ENCODE data around the gene CACTIN. TPM values are rescaled to one million over a fixed set of nuclear protein-coding genes. Genes with fewer than 3 reads are reported as not detected.
"Not testable (repeated sequence)": the region's sequence is repeated elsewhere in the genome, so short reads cannot be mapped to it uniquely, and the experiment has no call there.

CACTIN gene
- total RNA-seq, 3 donors from 2014 or later (not counting 1 experiment from before 2014, with no cell fraction given) = 33.6 to 42.2 (median 40.8) TPM

DNA sequence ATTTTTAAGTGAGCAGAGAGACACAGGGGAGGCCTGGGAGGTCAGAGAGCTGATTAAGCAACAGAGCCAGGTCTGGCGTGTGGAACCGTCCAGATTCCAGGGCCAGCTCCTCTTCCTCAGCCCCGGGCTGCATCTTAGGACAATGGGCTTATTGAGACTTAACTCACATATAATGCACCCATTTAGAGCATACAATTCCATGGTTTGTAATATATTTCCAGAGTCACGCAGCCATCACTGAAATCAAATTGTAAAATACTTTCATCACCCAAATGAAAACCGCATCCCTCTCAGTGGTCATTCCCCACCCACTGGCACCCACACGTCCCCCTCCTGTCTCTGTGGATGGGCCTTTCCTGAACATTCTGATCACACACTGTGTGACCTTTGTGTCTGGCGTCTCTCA lies 56.0 kb downstream of the CACTIN start:
- Histone ChIP-seq H3K36me3 (ENCODE audit: control insufficient read depth, insufficient read depth, low read length) (no peaks in the 10 kb centered on the region), H3K27ac (ENCODE audit: low read length) (no peak overlapping the region), H3K4me3 (ENCODE audit: low read length) (no peak overlapping the region), H3K27me3 (ENCODE audit: control insufficient read depth, insufficient read depth, low read length) (no peaks in the 10 kb centered on the region), H3K9me3 (ENCODE audit: control insufficient read depth, insufficient read depth, low read length) (no peaks in the 10 kb centered on the region), H3K4me1 (ENCODE audit: control insufficient read depth, insufficient read depth, low read length) (peaks cover 23% of the 10 kb centered on the region)
- Mint-ChIP-seq H3K4me1 (peaks cover 7 to 25% of the 10 kb centered on the region in 2 donors), H3K9me3 (no peaks in the 10 kb centered on the region), H3K27ac (no peak overlapping the region), H3K36me3 (no peaks in the 10 kb centered on the region), H3K27me3 (ENCODE audit: low read depth in 2 of 2) (no peaks in the 10 kb centered on the region), H3K4me3 (peak overlapping the region; percentile 2)
- no peak for ATAC-seq
- WGBS (ENCODE audit: insufficient coverage) = 91% methylated on average over 7 of the region's 7 CpGs
- intact Hi-C loops (cut with micrococcal nuclease) = no loop called here
- TF ChIP-seq, protein P1, sequence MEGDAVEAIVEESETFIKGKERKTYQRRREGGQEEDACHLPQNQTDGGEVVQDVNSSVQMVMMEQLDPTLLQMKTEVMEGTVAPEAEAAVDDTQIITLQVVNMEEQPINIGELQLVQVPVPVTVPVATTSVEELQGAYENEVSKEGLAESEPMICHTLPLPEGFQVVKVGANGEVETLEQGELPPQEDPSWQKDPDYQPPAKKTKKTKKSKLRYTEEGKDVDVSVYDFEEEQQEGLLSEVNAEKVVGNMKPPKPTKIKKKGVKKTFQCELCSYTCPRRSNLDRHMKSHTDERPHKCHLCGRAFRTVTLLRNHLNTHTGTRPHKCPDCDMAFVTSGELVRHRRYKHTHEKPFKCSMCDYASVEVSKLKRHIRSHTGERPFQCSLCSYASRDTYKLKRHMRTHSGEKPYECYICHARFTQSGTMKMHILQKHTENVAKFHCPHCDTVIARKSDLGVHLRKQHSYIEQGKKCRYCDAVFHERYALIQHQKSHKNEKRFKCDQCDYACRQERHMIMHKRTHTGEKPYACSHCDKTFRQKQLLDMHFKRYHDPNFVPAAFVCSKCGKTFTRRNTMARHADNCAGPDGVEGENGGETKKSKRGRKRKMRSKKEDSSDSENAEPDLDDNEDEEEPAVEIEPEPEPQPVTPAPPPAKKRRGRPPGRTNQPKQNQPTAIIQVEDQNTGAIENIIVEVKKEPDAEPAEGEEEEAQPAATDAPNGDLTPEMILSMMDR (IDR thresholded peaks at IDR 0.05) = no peak
- DNase-seq = no peak

DNA sequence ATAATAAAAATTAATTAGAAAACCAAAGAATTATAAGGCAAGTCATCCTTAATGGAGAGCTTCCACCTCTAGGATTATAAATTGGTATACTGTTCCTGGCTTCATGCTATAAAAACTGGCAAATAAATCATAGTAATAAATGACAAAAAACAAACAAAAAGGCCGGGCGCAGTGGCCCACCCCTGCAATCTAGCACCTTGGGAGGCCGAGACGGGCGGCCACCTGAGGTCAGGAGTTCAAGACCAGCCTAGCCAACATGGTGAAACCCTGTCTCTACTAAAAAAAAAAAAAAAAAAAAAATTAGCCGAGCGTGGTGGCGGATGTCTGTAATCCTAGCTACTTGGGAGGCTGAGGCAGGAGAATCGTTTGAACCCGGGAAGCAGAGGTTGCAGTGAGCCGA lies 56.5 kb downstream of the CACTIN start:
- intact Hi-C loops (cut with micrococcal nuclease); H3K36me3 Mint-ChIP-seq; H3K4me3 Mint-ChIP-seq; H3K9me3 ChIP-seq (ENCODE audit: control insufficient read depth, insufficient read depth, low read length); H3K27ac Mint-ChIP-seq; H3K27me3 ChIP-seq (ENCODE audit: control insufficient read depth, insufficient read depth, low read length); H3K27ac ChIP-seq (ENCODE audit: low read length); H3K9me3 Mint-ChIP-seq; H3K27me3 Mint-ChIP-seq (ENCODE audit: low read depth in 2 of 2); H3K4me3 ChIP-seq (ENCODE audit: low read length); DNase-seq; H3K36me3 ChIP-seq (ENCODE audit: control insufficient read depth, insufficient read depth, low read length); ATAC-seq: not testable (repeated sequence)
- 98% methylated on average over 10 of the region's 11 CpGs for WGBS (ENCODE audit: insufficient coverage)
- peaks cover 23% of the 10 kb centered on the region for H3K4me1 ChIP-seq (ENCODE audit: control insufficient read depth, insufficient read depth, low read length)
- H3K4me1 Mint-ChIP-seq = peaks cover 7 to 22% of the 10 kb centered on the region in 2 donors

DNA sequence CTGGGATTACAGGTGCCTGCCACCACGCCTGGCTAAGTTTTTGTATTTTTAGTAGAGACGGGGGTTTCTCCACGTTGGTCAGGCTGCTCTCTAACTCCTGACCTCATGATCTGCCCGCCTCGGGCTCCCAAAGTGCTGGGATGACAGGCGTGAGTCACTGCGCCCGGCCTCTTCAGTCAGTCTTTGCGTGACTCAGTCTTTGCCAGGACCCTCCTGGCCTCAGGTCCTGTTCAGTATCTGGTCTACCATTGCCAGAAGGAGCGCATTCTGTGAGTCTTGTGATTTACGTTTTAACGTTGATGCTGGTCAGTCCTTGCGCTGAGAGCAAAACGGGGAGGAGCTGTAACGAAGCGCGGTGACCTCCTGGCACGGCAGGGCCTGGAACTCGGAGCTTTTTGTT lies 61.5 kb downstream of the CACTIN start:
- H3K4me3 ChIP-seq (ENCODE audit: low read length) = no peak overlapping the region
- no peaks in the 10 kb centered on the region for H3K4me1 ChIP-seq (ENCODE audit: control insufficient read depth, insufficient read depth, low read length)
- TF ChIP-seq, protein P1 (IDR thresholded peaks at IDR 0.05) = no peak
- intact Hi-C loops (cut with micrococcal nuclease) = no loop called here
- 94% methylated on average over 19 of the region's 19 CpGs for WGBS (ENCODE audit: insufficient coverage)
- DNase-seq (no peak), ATAC-seq (no peak)
- Mint-ChIP-seq H3K27me3 (ENCODE audit: low read depth in 2 of 2) (no peaks in the 10 kb centered on the region), H3K4me3 (no peak overlapping the region), H3K27ac (no peak overlapping the region), H3K4me1 (no peaks in the 10 kb centered on the region), H3K36me3 (no peaks in the 10 kb centered on the region), H3K9me3 (no peaks in the 10 kb centered on the region)
- H3K9me3 ChIP-seq (ENCODE audit: control insufficient read depth, insufficient read depth, low read length) = no peaks in the 10 kb centered on the region
- no peak overlapping the region for H3K27ac ChIP-seq (ENCODE audit: low read length)
- no peaks in the 10 kb centered on the region for H3K27me3 ChIP-seq (ENCODE audit: control insufficient read depth, insufficient read depth, low read length)
- H3K36me3 ChIP-seq (ENCODE audit: control insufficient read depth, insufficient read depth, low read length) = no peaks in the 10 kb centered on the region

DNA sequence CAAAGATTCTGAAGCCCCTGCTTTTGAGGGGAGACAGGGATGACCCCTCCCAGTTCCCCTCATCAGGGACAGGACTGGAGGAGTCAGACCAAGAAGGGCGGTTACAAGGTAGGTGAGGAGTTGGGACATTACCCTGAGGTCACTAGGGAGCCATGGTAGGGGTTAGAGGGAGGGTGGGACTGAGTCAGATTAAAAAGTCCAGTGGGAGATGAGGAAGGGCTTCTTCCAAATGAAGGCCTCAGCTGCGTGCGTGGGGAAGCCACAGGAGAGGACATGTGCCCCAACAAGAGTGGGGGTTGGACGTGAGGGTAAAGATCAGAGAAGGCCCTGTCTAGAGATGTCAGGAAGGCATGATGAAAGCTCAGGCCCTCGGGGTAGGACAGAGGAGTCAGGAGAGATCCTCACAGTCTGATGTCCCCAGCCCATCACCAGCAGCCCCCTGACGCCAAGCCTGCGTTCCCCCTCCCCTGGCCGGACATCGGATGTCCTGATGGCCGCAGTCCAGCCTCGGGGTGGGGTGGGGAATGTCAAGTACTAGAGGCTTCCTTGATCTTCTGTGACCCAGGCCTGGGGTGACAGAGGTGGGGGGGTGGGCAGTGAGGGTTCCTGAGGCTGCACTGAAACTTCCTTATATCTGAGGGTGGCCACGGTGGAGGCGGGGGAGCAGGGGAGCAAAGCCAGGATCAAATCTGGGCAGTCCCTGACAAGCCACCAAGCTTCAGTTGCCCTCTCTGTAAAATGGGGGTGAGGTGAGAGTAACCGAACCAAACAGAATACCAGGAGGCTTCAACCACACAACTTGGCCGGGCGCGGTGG lies 62.7 kb downstream of the CACTIN start:
- Histone ChIP-seq H3K27ac (ENCODE audit: low read length) (no peak overlapping the region), H3K36me3 (ENCODE audit: control insufficient read depth, insufficient read depth, low read length) (no peaks in the 10 kb centered on the region), H3K4me3 (ENCODE audit: low read length) (no peak overlapping the region), H3K9me3 (ENCODE audit: control insufficient read depth, insufficient read depth, low read length) (no peaks in the 10 kb centered on the region), H3K4me1 (ENCODE audit: control insufficient read depth, insufficient read depth, low read length) (no peaks in the 10 kb centered on the region), H3K27me3 (ENCODE audit: control insufficient read depth, insufficient read depth, low read length) (no peaks in the 10 kb centered on the region)
- H3K27me3 Mint-ChIP-seq (ENCODE audit: low read depth in 2 of 2) = no peaks in the 10 kb centered on the region
- DNase-seq (no peak), ATAC-seq (no peak)
- no peaks in the 10 kb centered on the region for H3K36me3 Mint-ChIP-seq
- 86% methylated on average over 16 of the region's 17 CpGs for WGBS (ENCODE audit: insufficient coverage)
- no peaks in the 10 kb centered on the region for H3K9me3 Mint-ChIP-seq
- no peak overlapping the region for H3K4me3 Mint-ChIP-seq
- intact Hi-C loops (cut with micrococcal nuclease) = no loop called here
- TF ChIP-seq, protein P1 (IDR thresholded peaks at IDR 0.05) = no peak
- no peaks in the 10 kb centered on the region for H3K4me1 Mint-ChIP-seq
- H3K27ac Mint-ChIP-seq = no peak overlapping the region

Other genes with a start within 250 kb of the CACTIN start
- under 1 TPM in 2 of 3 donors, not detected in 1; 0.33 to 0.42 TPM for gene SMIM24, start 146.3 kb downstream of the CACTIN start, total RNA-seq
- not detected for gene SMIM44, start 143.3 kb downstream of the CACTIN start, total RNA-seq
- 1 to 10 TPM; 4.5 to 5.9 (median 4.6) TPM for gene DOHH, start 126.1 kb downstream of the CACTIN start, total RNA-seq
- 10 to 100 TPM; 89.1 to 98.3 (median 91.4) TPM for gene FZR1, start 120.5 kb downstream of the CACTIN start, total RNA-seq
- 10 to 100 TPM in 1 of 3 donors, 1 to 10 TPM in 2; 5.9 to 11.6 (median 6.4) TPM for gene TEKTIP1, start 87.6 kb downstream of the CACTIN start, total RNA-seq
- 10 to 100 TPM; 29.8 to 34.5 (median 33.6) TPM for gene MFSD12, start 69.2 kb downstream of the CACTIN start, total RNA-seq
- gene HMG20B, start 53.8 kb downstream of the CACTIN start, total RNA-seq = 10 to 100 TPM; 45.8 to 57.5 (median 52.1) TPM
- under 1 TPM; 0.28 to 0.66 (median 0.56) TPM for gene GIPC3, start 41.3 kb downstream of the CACTIN start, total RNA-seq
- gene TBXA2R, start 19.9 kb downstream of the CACTIN start, total RNA-seq = 1 to 10 TPM; 1.4 to 2.1 (median 2.1) TPM
- 10 to 100 TPM; 35.0 to 49.2 (median 36.8) TPM for gene PIP5K1C, start 73.7 kb upstream of the CACTIN start, total RNA-seq
- gene TJP3, start 81.6 kb upstream of the CACTIN start, total RNA-seq = 1 to 10 TPM; 1.1 to 2.9 (median 1.3) TPM
- 10 to 100 TPM; 39.9 to 53.6 (median 43.8) TPM for gene APBA3, start 134.9 kb upstream of the CACTIN start, total RNA-seq
- 10 to 100 TPM; 54.1 to 60.5 (median 55.5) TPM for gene MRPL54, start 135.9 kb upstream of the CACTIN start, total RNA-seq
- not detected for gene RAX2, start 145.4 kb upstream of the CACTIN start, total RNA-seq
- gene MATK, start 159.6 kb upstream of the CACTIN start, total RNA-seq = 100 to 1,000 TPM; 269 to 353 (median 317) TPM
- 1 to 10 TPM; 1.6 to 4.4 (median 1.7) TPM for gene ZFR2, start 242.2 kb upstream of the CACTIN start, total RNA-seq

All from natural killer cell (primary cell).